Stomach (tissue), 9 donors: ENCODE data around the gene RRAS2. TPM values are rescaled to one million over a fixed set of nuclear protein-coding genes. Genes with fewer than 3 reads are reported as not detected.

Experiments used
- DNase-seq, 2 donors: peaks; one replicate each; pipeline versions ENCODE4 v3.0.0 to v3.0.0-alpha.2; 2013 to 2019
- H3K27ac ChIP-seq, 5 donors: fragments of 200-600 bp in 4 of 5; sonication (generic) in 4 of 5; one replicate each; pipeline ENCODE4 v1.5.1; 2013 to 2019; ENCODE audit warnings: mild to moderate bottlenecking in 1 of 5, moderate library complexity in 1 of 5
- H3K27me3 ChIP-seq, 3 donors: fragments of 200-600 bp; sonication (generic); one replicate each; pipeline ENCODE4 v1.5.1; 2017 to 2019; ENCODE audit warnings: mixed run types in 1 of 3
- H3K36me3 ChIP-seq, 4 donors: fragments of 200-600 bp; sonication (generic); 1 replicate in 3 of 4; 2 replicates in 1 of 4; pipeline ENCODE4 v1.5.1; 2016 to 2019
- H3K4me1 ChIP-seq, 4 donors: fragments of 200-600 bp; sonication (generic); one replicate each; pipeline ENCODE4 v1.5.1; 2016 to 2019
- H3K4me3 ChIP-seq, 4 donors: fragments of 200-600 bp; sonication (generic) in 3 of 4; one replicate each; pipeline ENCODE4 v1.5.1; 2016 to 2019; ENCODE audit warnings: mild to moderate bottlenecking in 1 of 4
- H3K9me3 ChIP-seq, 4 donors: fragments of 200-600 bp; sonication (generic); one replicate each; pipeline ENCODE4 v1.5.1; 2016 to 2019
- EP300 ChIP-seq: sonication (generic); formaldehyde crosslinking; IDR thresholded peaks from one replicate; pipeline ENCODE4 v1.6.1; 2017; ENCODE audit warnings: antibody characterized with exemption
- POLR2A ChIP-seq, 4 donors: fragments of 450-650 bp; IDR thresholded peaks; one replicate each; pipeline ENCODE4 v1.6.1; 2016; ENCODE audit warnings: antibody characterized with exemption in 4 of 4, control low read depth in 2 of 4, mild to moderate bottlenecking in 1 of 4, moderate library complexity in 1 of 4
- POLR2AphosphoS5 ChIP-seq, 3 donors: sonication (generic); formaldehyde crosslinking; IDR thresholded peaks; one replicate each; pipeline ENCODE4 v1.6.1; 2016; ENCODE audit warnings: antibody characterized with exemption in 3 of 3
- WGBS, 5 donors: extraction: QIAGEN DNeasy Blood & Tissue Kit in 3 of 5; methylation state at CpG; one replicate each; pipeline versions ENCODE4 v1.1.5 to v1.1.7; 2013 to 2018; 5-methylcytosine and 5-hydroxymethylcytosine counted together
- intact Hi-C: fragments of 100-400 bp; cut with DNase I; formaldehyde crosslinking; loops from one replicate; pipeline ENCODE4 v1.15.1; 2023; ENCODE audit warnings: low total_unique reads
- polyA plus RNA-seq, 3 donors: library from polyadenylated mRNA; stranded (reverse); fragments of 200-250 nt; gene quantifications; one replicate each; pipeline ENCODE4 v1.2.3, GENCODE V29; 2013
- total RNA-seq, 5 donors: library from RNA; depleted of rRNA; stranded (reverse); fragments of >200 nt; gene quantifications; one replicate each; pipeline versions ENCODE4 v1.1.0 to v1.2.3, GENCODE V29; 2014 to 2016
- TF ChIP-seq, protein P1 (sequence below), 7 experiments: fragments of 450-650 bp in 4 of 7; fragments of 200-600 bp in 3 of 7; sonication (generic) in 3 of 7; IDR thresholded peaks; one replicate each; pipeline ENCODE4 v1.5.1; 2016 to 2019; ENCODE audit warnings: antibody characterized with exemption in 7 of 7, control low read depth in 2 of 7, mild to moderate bottlenecking in 1 of 7
- donor health status: healthy with polysubstance abuse.
- donor health status: Bipolar disorder and iron deficiency.
- donor health status: healthy.

Gene RRAS2
- total and polyA plus RNA-seq, 8 donors: 1.2 to 65.0 (median 19.3) TPM

DNA sequence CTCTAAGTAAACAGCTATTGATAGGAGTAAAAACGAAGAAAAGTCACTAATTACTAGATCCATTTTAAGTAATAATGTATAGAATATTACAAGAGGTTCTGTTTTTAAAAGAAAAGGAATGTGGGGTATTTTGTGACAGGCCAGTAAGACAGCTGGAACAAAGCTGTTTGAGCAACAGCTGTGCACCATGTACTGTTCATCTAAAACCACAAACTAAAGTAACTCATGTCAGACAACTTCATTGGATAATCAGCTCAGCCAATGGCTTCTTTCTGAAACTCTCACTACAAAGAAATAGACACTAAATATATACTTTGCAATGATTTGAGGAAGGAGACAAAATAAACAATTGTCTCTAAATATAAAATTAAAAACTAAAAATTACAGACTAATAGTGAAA is 16.1 kb downstream of the RRAS2 start:
- Histone ChIP-seq H3K4me3 (no peak overlapping the region), H3K9me3 (no peaks in the 10 kb centered on the region), H3K27ac (no peak overlapping the region), H3K36me3 (no peaks in the 10 kb centered on the region), H3K27me3 (no peaks in the 10 kb centered on the region), H3K4me1 (peaks cover 0 to 8% (median 2%) of the 10 kb centered on the region in 4 donors)
- no peak for DNase-seq
- intact Hi-C loops: no loop called here
- TF ChIP-seq POLR2A (IDR thresholded peaks at IDR 0.05) (no peak), EP300 (no peak), POLR2AphosphoS5 (IDR thresholded peaks at IDR 0.05) (no peak)
- TF ChIP-seq, protein P1, sequence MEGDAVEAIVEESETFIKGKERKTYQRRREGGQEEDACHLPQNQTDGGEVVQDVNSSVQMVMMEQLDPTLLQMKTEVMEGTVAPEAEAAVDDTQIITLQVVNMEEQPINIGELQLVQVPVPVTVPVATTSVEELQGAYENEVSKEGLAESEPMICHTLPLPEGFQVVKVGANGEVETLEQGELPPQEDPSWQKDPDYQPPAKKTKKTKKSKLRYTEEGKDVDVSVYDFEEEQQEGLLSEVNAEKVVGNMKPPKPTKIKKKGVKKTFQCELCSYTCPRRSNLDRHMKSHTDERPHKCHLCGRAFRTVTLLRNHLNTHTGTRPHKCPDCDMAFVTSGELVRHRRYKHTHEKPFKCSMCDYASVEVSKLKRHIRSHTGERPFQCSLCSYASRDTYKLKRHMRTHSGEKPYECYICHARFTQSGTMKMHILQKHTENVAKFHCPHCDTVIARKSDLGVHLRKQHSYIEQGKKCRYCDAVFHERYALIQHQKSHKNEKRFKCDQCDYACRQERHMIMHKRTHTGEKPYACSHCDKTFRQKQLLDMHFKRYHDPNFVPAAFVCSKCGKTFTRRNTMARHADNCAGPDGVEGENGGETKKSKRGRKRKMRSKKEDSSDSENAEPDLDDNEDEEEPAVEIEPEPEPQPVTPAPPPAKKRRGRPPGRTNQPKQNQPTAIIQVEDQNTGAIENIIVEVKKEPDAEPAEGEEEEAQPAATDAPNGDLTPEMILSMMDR (IDR thresholded peaks at IDR 0.05): no peak
- WGBS, 5 donors: 65 to 82% (median 79%) methylated on average over 1 of the region's 1 CpG

DNA sequence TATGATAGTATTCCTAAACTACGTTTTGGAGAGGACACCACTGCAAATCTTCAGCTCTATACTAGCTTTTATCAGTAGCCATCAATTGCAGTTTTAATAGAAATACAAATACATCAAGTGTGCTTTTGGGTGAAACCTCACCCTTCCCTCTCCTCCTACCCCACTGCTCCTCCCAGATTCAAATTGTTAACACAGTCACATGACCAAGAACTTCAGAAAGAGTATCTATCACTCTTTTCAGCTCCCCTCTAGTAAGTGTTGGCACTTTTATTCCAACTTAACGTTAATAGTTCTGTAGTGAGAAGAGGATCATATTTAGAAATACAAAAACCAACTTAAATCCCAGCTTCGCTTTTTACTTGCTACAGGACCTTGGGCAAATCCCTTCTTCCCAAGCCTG is 17.0 kb downstream of the RRAS2 start:
- DNase-seq: no peak
- no peaks in the 10 kb centered on the region for H3K36me3 ChIP-seq
- H3K4me3 ChIP-seq: no peak overlapping the region
- TF ChIP-seq POLR2AphosphoS5 (IDR thresholded peaks at IDR 0.05) (no peak), POLR2A (IDR thresholded peaks at IDR 0.05) (no peak), EP300 (no peak)
- TF ChIP-seq, protein P1 (IDR thresholded peaks at IDR 0.05): no peak
- H3K27me3 ChIP-seq: no peaks in the 10 kb centered on the region
- 74 to 81% (median 77%) methylated on average over 3 of the region's 3 CpGs for WGBS, 5 donors
- peaks cover 0 to 8% (median 2%) of the 10 kb centered on the region in 4 donors for H3K4me1 ChIP-seq
- H3K27ac ChIP-seq: no peak overlapping the region
- intact Hi-C loops: no loop called here
- H3K9me3 ChIP-seq: no peaks in the 10 kb centered on the region

DNA sequence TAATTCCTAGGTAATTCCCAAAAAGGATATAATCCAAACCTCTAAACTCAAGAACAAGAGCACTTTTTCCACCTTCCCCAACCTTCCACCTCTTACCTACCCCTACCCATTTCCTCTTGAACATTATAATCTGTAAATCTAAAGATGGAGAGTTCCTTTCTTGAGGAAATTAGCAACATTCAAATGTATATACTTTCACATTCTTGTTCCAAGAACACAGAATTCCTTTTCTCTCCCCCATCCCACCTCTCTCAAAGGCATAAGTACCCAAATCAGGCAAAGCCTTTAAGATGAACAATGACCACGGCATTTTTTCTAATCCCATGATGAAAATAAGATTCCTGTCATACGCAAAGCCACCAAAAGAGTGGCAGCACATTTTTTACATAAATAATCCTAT is 18.3 kb downstream of the RRAS2 start:
- intact Hi-C loops: no loop called here
- Histone ChIP-seq H3K4me1 (peaks cover 0 to 8% (median 2%) of the 10 kb centered on the region in 4 donors), H3K27ac (no peak overlapping the region), H3K4me3 (no peak overlapping the region), H3K27me3 (no peaks in the 10 kb centered on the region), H3K9me3 (no peaks in the 10 kb centered on the region), H3K36me3 (no peaks in the 10 kb centered on the region)
- DNase-seq: no peak
- WGBS, 5 donors: 84 to 97% (median 89%) methylated on average over 2 of the region's 2 CpGs
- no peak for TF ChIP-seq POLR2AphosphoS5 (IDR thresholded peaks at IDR 0.05)

DNA sequence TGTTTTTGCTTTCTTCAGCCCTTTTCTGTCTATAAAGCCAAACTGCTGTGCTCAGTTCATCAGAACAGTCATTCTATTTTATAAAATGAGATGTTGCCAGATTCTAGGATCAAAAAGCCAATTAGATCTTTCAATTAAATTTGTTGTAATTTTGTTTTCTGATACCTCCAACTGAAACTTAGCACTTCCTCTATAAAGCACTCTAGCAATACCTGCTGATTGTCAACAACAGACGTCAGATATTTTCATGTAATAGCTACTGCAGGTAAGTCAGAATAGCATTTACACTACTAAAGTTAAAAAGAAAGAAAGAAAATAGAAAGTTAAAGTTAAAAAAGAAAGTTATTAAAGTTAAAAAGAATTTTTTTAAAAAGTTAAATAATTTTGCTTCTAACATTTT is 19.6 kb downstream of the RRAS2 start:
- DNase-seq: no peak
- Histone ChIP-seq H3K27me3 (no peaks in the 10 kb centered on the region), H3K4me1 (peaks cover 0 to 8% (median 0%) of the 10 kb centered on the region in 4 donors), H3K4me3 (no peak overlapping the region), H3K9me3 (no peaks in the 10 kb centered on the region), H3K36me3 (no peaks in the 10 kb centered on the region), H3K27ac (no peak overlapping the region)
- intact Hi-C loops: no loop called here
- TF ChIP-seq EP300 (no peak), POLR2AphosphoS5 (IDR thresholded peaks at IDR 0.05) (no peak), POLR2A (IDR thresholded peaks at IDR 0.05) (no peak)
- TF ChIP-seq, protein P1 (IDR thresholded peaks at IDR 0.05): no peak
- WGBS, 5 donors: 62 to 86% (median 79%) methylated on average over 1 of the region's 1 CpG

DNA sequence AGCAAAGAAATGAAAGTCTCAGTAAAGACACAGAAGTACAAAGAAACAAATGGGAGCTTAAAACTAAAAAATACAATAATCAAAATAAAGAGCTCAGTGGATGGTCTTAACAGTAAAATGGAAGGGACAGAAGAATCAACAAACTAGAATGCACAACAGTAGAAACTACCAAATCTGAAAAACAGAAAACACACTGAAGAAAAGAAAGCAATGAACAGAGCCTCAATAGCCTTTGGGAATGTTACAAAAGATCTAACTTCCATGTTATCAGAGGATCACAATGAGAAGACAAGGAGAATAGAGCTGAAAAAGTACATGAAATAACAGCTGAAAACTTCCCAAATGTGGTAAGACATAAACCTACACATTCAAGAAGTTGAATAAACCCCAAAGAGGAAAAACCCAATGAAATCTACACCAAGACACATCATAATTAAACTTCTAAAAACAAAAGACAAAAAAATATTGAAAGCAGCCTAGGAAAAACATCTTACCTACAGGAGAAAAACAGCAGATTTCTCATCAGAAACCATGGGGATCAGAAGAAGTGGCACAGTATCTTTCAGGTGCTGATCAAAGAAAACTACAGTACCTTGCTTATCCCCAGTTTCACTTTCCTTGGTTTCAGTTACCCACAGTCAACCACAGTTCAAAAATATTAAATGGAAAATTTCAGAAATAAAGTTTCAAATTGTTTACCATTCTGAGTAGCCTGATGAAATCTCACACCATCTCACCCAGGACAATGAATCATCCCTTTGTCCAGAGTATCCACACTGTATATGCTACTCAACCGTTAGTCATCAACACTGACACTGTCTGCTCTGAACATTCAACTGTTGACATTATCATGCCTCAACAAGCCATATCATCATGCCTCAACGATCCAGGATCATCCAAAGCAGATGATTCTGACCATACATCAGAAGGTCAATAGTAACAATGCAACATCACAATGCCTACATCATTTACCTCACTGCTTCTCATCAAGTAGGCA is 22.2 kb downstream of the RRAS2 start:
- H3K27ac ChIP-seq: no peak overlapping the region
- no peaks in the 10 kb centered on the region for H3K9me3 ChIP-seq
- intact Hi-C loops: no loop called here
- 72 to 81% (median 78%) methylated on average over 2 of the region's 2 CpGs for WGBS, 5 donors
- H3K36me3 ChIP-seq: no peaks in the 10 kb centered on the region
- H3K4me3 ChIP-seq: no peak overlapping the region
- H3K4me1 ChIP-seq: peaks cover 0 to 3% (median 0%) of the 10 kb centered on the region in 4 donors
- DNase-seq: no peak
- H3K27me3 ChIP-seq: no peaks in the 10 kb centered on the region
- peak in 1 of 3 donors; percentile 43 for TF ChIP-seq POLR2AphosphoS5 (IDR thresholded peaks at IDR 0.05)
- TF ChIP-seq, protein P1 (IDR thresholded peaks at IDR 0.05): no peak
